ENCODE data around the gene DDO.

DNA sequence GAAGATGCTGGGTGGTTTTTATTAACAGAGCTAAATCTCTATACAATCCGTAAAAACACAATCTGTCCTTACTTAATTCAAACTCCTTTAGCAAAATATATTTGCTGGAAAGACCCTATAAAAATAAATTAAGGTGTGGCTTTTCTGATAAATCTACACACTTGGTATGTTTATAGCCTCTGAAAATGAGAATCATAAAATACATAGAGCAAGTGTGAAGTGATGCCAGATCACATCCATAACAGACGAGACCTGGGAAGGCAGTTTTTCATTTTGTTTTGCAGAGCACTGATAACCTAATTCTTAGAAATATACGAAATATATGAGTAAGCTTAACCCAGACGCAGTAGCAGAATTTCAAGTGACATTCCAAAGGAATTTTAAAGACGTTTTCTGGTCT, 10.4 kb upstream of the DDO start:
- TF ChIP-seq, protein P1, sequence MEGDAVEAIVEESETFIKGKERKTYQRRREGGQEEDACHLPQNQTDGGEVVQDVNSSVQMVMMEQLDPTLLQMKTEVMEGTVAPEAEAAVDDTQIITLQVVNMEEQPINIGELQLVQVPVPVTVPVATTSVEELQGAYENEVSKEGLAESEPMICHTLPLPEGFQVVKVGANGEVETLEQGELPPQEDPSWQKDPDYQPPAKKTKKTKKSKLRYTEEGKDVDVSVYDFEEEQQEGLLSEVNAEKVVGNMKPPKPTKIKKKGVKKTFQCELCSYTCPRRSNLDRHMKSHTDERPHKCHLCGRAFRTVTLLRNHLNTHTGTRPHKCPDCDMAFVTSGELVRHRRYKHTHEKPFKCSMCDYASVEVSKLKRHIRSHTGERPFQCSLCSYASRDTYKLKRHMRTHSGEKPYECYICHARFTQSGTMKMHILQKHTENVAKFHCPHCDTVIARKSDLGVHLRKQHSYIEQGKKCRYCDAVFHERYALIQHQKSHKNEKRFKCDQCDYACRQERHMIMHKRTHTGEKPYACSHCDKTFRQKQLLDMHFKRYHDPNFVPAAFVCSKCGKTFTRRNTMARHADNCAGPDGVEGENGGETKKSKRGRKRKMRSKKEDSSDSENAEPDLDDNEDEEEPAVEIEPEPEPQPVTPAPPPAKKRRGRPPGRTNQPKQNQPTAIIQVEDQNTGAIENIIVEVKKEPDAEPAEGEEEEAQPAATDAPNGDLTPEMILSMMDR (IDR thresholded peaks at IDR 0.05), result no peak
- TF ChIP-seq ZFX (IDR thresholded peaks at IDR 0.05; ENCODE audit: borderline replicate concordance), result no peak
